Colonic mucosa (tissue), 4 donors: ENCODE results near the gene SAP25. TPM values are rescaled to one million over a fixed set of nuclear protein-coding genes. Genes with fewer than 3 reads are reported as not detected.
"Not testable (repeated sequence)": the region's sequence is repeated elsewhere in the genome, so short reads cannot be mapped to it uniquely, and the experiment has no call there.

Experiments
- DNase-seq: peaks from one replicate; pipeline ENCODE4 v3.0.0-alpha.2; 2020
- H3K27ac ChIP-seq: fragments of 200-600 bp; one replicate; pipeline ENCODE4 v1.8.0; 2021
- H3K27me3 ChIP-seq: fragments of 200-600 bp; one replicate; pipeline ENCODE4 v1.8.0; 2021
- H3K36me3 ChIP-seq: fragments of 200-600 bp; one replicate; pipeline ENCODE4 v1.8.0; 2021
- H3K4me1 ChIP-seq: fragments of 200-600 bp; one replicate; pipeline ENCODE4 v1.8.0; 2021; ENCODE audit warnings: mild to moderate bottlenecking
- H3K4me3 ChIP-seq: fragments of 200-600 bp; one replicate; pipeline ENCODE4 v1.8.0; 2021
- H3K9ac ChIP-seq, 2 donors: one replicate each; pipeline ENCODE4 v1.7.0; 2013; ENCODE audit warnings: control low read depth in 2 of 2, low read depth in 2 of 2, low read length in 2 of 2
- H3K9me3 ChIP-seq: fragments of 200-600 bp; one replicate; pipeline ENCODE4 v1.8.0; 2021
- CTCF ChIP-seq: fragments of 200-600 bp; IDR thresholded peaks from one replicate; pipeline ENCODE4 v1.8.0; 2022; ENCODE audit warnings: antibody characterized with exemption, mild to moderate bottlenecking
- intact Hi-C: fragments of 100-400 bp; cut with DNase I; formaldehyde crosslinking; loops from one replicate; pipeline ENCODE4 v1.14.1; 2022
- total RNA-seq, 2 donors: library from RNA; stranded (reverse); fragmentation: NEBNext Ultra II Directional in 1 of 2; extraction: Animal tissue kit (Norgen Biotek cat#: 25700) in 1 of 2; gene quantifications; one replicate each; pipeline ENCODE4 v1.2.1, GENCODE V29; 2021
- donor health status: healthy.
- donor health status: DM: no; HTN: no; CAD: no.
- donor health status: DM: no; HTN: no; CAD: no.

The SAP25 gene
- total RNA-seq, 2 donors from 2014 or later, result 0.69 to 5.5 TPM

- peaks cover 31% of the 10 kb centered on the region for H3K4me1 ChIP-seq
- no peaks in the 10 kb centered on the region for H3K9me3 ChIP-seq
- intact Hi-C loops, result no loop called here
- H3K27ac ChIP-seq, result peak overlapping the region; percentile 89
- DNase-seq, result no peak
- no peak overlapping the region for H3K4me3 ChIP-seq
- H3K36me3 ChIP-seq, result no peaks in the 10 kb centered on the region
- peak overlapping the region in 1 of 2 donors; percentile 9 for H3K9ac ChIP-seq
- TF ChIP-seq CTCF, result no peak
- H3K27me3 ChIP-seq, result no peaks in the 10 kb centered on the region
Observed at GRCh38 chr7:100543586-100543985, 30.1 kb downstream of the SAP25 start.

GRCh38 chr7:100541309-100541708 lies 32.4 kb downstream of the SAP25 start:
- H3K4me3 ChIP-seq, H3K36me3 ChIP-seq, DNase-seq, H3K9ac ChIP-seq, H3K27ac ChIP-seq, H3K9me3 ChIP-seq, H3K27me3 ChIP-seq, intact Hi-C loops: not testable (repeated sequence)
- H3K4me1 ChIP-seq, result peaks cover 26% of the 10 kb centered on the region

GRCh38 chr7:100540073-100540723 lies 33.5 kb downstream of the SAP25 start:
- Histone ChIP-seq H3K9me3 (no peaks in the 10 kb centered on the region), H3K9ac (peak overlapping the region in 1 of 2 donors; percentile 91), H3K4me1 (peaks cover 18% of the 10 kb centered on the region), H3K36me3 (no peaks in the 10 kb centered on the region), H3K27ac (peak overlapping the region; percentile 39), H3K4me3 (peak overlapping the region; percentile 68), H3K27me3 (no peaks in the 10 kb centered on the region)
- peak; percentile 85 for DNase-seq
- TF ChIP-seq CTCF, result no peak
- intact Hi-C loops, result no loop called here

- Histone ChIP-seq H3K4me1 (peaks cover 11% of the 10 kb centered on the region), H3K9me3 (no peaks in the 10 kb centered on the region), H3K9ac (peak overlapping the region; percentile 77 to 91), H3K4me3 (peak overlapping the region; percentile 68), H3K36me3 (no peaks in the 10 kb centered on the region), H3K27ac (peak overlapping the region; percentile 39), H3K27me3 (no peaks in the 10 kb centered on the region)
- no peak for DNase-seq
- TF ChIP-seq CTCF, result no peak
- intact Hi-C loops, result no loop called here
Observed at GRCh38 chr7:100539436-100540006, 34.2 kb downstream of the SAP25 start.

GRCh38 chr7:100538654-100539435 lies 34.9 kb downstream of the SAP25 start, which contains the start of gene AGFG2:
AGFG2 (plus strand) TSS chr7:100539203; CDS start chr7:100539347, 144 bp downstream.
- Histone ChIP-seq H3K27me3 (no peaks in the 10 kb centered on the region), H3K9ac (peak within 1 kb of the TSS; percentile 77 to 91), H3K4me3 (peak within 1 kb of the TSS; percentile 68), H3K4me1 (peaks cover 10% of the 10 kb centered on the region), H3K27ac (peak within 1 kb of the TSS; percentile 39), H3K9me3 (no peaks in the 10 kb centered on the region), H3K36me3 (no peaks in the 10 kb centered on the region)
- peak; percentile 100 for DNase-seq
- intact Hi-C loops, result no loop called here
- TF ChIP-seq CTCF, result no peak
